Stomach smooth muscle (tissue), 2 donors: ENCODE measurements around the gene RHOF.
"Not testable (repeated sequence)": the region's sequence is repeated elsewhere in the genome, so short reads cannot be mapped to it uniquely, and the experiment has no call there.

Experiments used
- H3K27ac ChIP-seq: one replicate; pipeline ENCODE4 v1.7.0; 2013; ENCODE audit warnings: mild to moderate bottlenecking, low read length, inconsistent platforms
- H3K27me3 ChIP-seq, 2 donors: one replicate each; pipeline ENCODE4 v1.7.0; 2013; ENCODE audit warnings: low read length in 2 of 2; ENCODE audit not compliant: insufficient read depth in 2 of 2, control insufficient read depth in 1 of 2
- H3K36me3 ChIP-seq, 2 donors: one replicate each; pipeline ENCODE4 v1.7.0; 2013; ENCODE audit warnings: low read length in 2 of 2; ENCODE audit not compliant: control insufficient read depth in 2 of 2, insufficient read depth in 2 of 2
- H3K4me1 ChIP-seq: one replicate; pipeline ENCODE4 v1.7.0; 2013; ENCODE audit warnings: low read length; ENCODE audit not compliant: control insufficient read depth, insufficient read depth
- H3K4me3 ChIP-seq, 2 donors: one replicate each; pipeline ENCODE4 v1.7.0; 2013; ENCODE audit warnings: low read length in 2 of 2
- H3K9ac ChIP-seq, 2 donors: one replicate each; pipeline ENCODE4 v1.7.0; 2013; ENCODE audit warnings: low read length in 2 of 2, mild to moderate bottlenecking in 1 of 2
- H3K9me3 ChIP-seq, 2 donors: one replicate each; pipeline ENCODE4 v1.7.0; 2013; ENCODE audit warnings: low read length in 2 of 2; ENCODE audit not compliant: control insufficient read depth in 2 of 2
- donor health status: healthy.
- donor health status: Pancreatic carcinoma.

RHOF gene

GRCh38 chr12:121769831-121770301 is 23.6 kb downstream of the RHOF start:
- Histone ChIP-seq H3K27ac (no peak overlapping the region), H3K4me3 (no peak overlapping the region), H3K36me3 (no peaks in the 10 kb centered on the region), H3K4me1 (peaks cover 46% of the 10 kb centered on the region), H3K27me3 (no peaks in the 10 kb centered on the region), H3K9me3 (no peaks in the 10 kb centered on the region), H3K9ac (no peak overlapping the region)

- H3K4me1 ChIP-seq, result peaks cover 46% of the 10 kb centered on the region
- H3K27me3 ChIP-seq, result no peaks in the 10 kb centered on the region
- no peaks in the 10 kb centered on the region for H3K36me3 ChIP-seq
- no peak overlapping the region for H3K9ac ChIP-seq
- no peak overlapping the region for H3K4me3 ChIP-seq
- no peak overlapping the region for H3K27ac ChIP-seq
- H3K9me3 ChIP-seq, result no peaks in the 10 kb centered on the region
Measured at GRCh38 chr12:121769297-121769830, 24.1 kb downstream of the RHOF start.

- Histone ChIP-seq H3K27ac (peak overlapping the region; percentile 76), H3K9me3 (no peaks in the 10 kb centered on the region), H3K9ac (no peak overlapping the region), H3K36me3 (no peaks in the 10 kb centered on the region), H3K4me3 (peak overlapping the region; percentile 2 to 40), H3K27me3 (no peaks in the 10 kb centered on the region), H3K4me1 (peaks cover 38% of the 10 kb centered on the region)
Measured at GRCh38 chr12:121767525-121768016, 25.9 kb downstream of the RHOF start.

GRCh38 chr12:121766290-121767039 is 27.0 kb downstream of the RHOF start:
- no peak overlapping the region for H3K9ac ChIP-seq
- H3K36me3 ChIP-seq, result no peaks in the 10 kb centered on the region
- peaks cover 47% of the 10 kb centered on the region for H3K4me1 ChIP-seq
- no peaks in the 10 kb centered on the region for H3K27me3 ChIP-seq
- no peaks in the 10 kb centered on the region for H3K9me3 ChIP-seq
- H3K27ac ChIP-seq, result peak overlapping the region; percentile 76
- no peak overlapping the region for H3K4me3 ChIP-seq

- Histone ChIP-seq H3K9me3 (no peaks in the 10 kb centered on the region), H3K4me3 (no peak overlapping the region), H3K9ac (no peak overlapping the region), H3K36me3 (no peaks in the 10 kb centered on the region), H3K4me1 (peaks cover 52% of the 10 kb centered on the region), H3K27ac (peak overlapping the region; percentile 76), H3K27me3 (no peaks in the 10 kb centered on the region)
Measured at GRCh38 chr12:121765573-121765972, 27.9 kb downstream of the RHOF start.

- H3K4me1 ChIP-seq, result peaks cover 48% of the 10 kb centered on the region
- H3K27me3 ChIP-seq, result no peaks in the 10 kb centered on the region
- no peak overlapping the region for H3K27ac ChIP-seq
- no peak overlapping the region for H3K4me3 ChIP-seq
- H3K9ac ChIP-seq, result no peak overlapping the region
- H3K9me3 ChIP-seq, result no peaks in the 10 kb centered on the region
- H3K36me3 ChIP-seq, result no peaks in the 10 kb centered on the region
Measured at GRCh38 chr12:121764808-121765207, 28.7 kb downstream of the RHOF start.

GRCh38 chr12:121762269-121762668 is 31.2 kb downstream of the RHOF start:
- Histone ChIP-seq H3K9me3 (no peaks in the 10 kb centered on the region), H3K27me3 (no peaks in the 10 kb centered on the region), H3K4me1 (peaks cover 34% of the 10 kb centered on the region), H3K36me3 (no peaks in the 10 kb centered on the region), H3K4me3 (peak overlapping the region; percentile 29), H3K9ac (no peak overlapping the region), H3K27ac (peak overlapping the region; percentile 49)

- not testable (repeated sequence) for H3K36me3 ChIP-seq, H3K4me3 ChIP-seq, H3K9ac ChIP-seq
Measured at GRCh38 chr12:121758536-121758935, 35.0 kb downstream of the RHOF start.

GRCh38 chr12:121755591-121755990 is 37.9 kb downstream of the RHOF start:
- no peak overlapping the region for H3K27ac ChIP-seq
- peaks cover 13% of the 10 kb centered on the region for H3K4me1 ChIP-seq
- no peak overlapping the region for H3K4me3 ChIP-seq
- no peak overlapping the region for H3K9ac ChIP-seq
- no peaks in the 10 kb centered on the region for H3K9me3 ChIP-seq
- peaks cover 4 to 7% of the 10 kb centered on the region in 2 donors for H3K36me3 ChIP-seq
- no peaks in the 10 kb centered on the region for H3K27me3 ChIP-seq

More at GRCh38 chr12:121758536-121758935, 35.0 kb downstream of the RHOF start:
- H3K27ac ChIP-seq, H3K27me3 ChIP-seq, H3K9me3 ChIP-seq: not testable (repeated sequence)
- peaks cover 30% of the 10 kb centered on the region for H3K4me1 ChIP-seq

GRCh38 chr12:121754836-121755235 is 38.7 kb downstream of the RHOF start:
- H3K27me3 ChIP-seq, result no peaks in the 10 kb centered on the region
- H3K9ac ChIP-seq, result no peak overlapping the region
- H3K9me3 ChIP-seq, result no peaks in the 10 kb centered on the region
- peaks cover 4 to 10% of the 10 kb centered on the region in 2 donors for H3K36me3 ChIP-seq
- peaks cover 13% of the 10 kb centered on the region for H3K4me1 ChIP-seq
- H3K4me3 ChIP-seq, result no peak overlapping the region
- peak overlapping the region; percentile 66 for H3K27ac ChIP-seq

- Histone ChIP-seq H3K9ac (peak overlapping the region in 1 of 2 donors; percentile 21), H3K27ac (peak overlapping the region; percentile 66), H3K36me3 (peaks cover 4 to 10% of the 10 kb centered on the region in 2 donors), H3K27me3 (no peaks in the 10 kb centered on the region), H3K4me3 (no peak overlapping the region), H3K4me1 (peaks cover 13% of the 10 kb centered on the region), H3K9me3 (no peaks in the 10 kb centered on the region)
Measured at GRCh38 chr12:121753844-121754264, 39.6 kb downstream of the RHOF start.
